GM12892 (cell line): ENCODE data around the gene HAGHL.

ENCODE experiments used
- POLR2A ChIP-seq: IDR thresholded peaks from 2 replicates; pipeline ENCODE4 v1.6.1; 2011; ENCODE audit warnings: low read depth, low read length, control low read depth
- POLR2AphosphoS5 ChIP-seq: IDR thresholded peaks from 2 replicates; pipeline ENCODE4 v1.6.1; 2011; ENCODE audit warnings: low read depth, low read length, control low read depth
- TAF1 ChIP-seq: IDR thresholded peaks from 2 replicates; pipeline ENCODE4 v1.6.1; 2011; ENCODE audit warnings: low read depth, mild to moderate bottlenecking, control low read depth, low read length, borderline replicate concordance

- TF ChIP-seq TAF1, result no peak
- no peak for TF ChIP-seq POLR2AphosphoS5
- TF ChIP-seq POLR2A, result no peak
Observed at GRCh38 chr16:704552-705380, 22.1 kb upstream of the HAGHL start.
